Thymus (tissue), 14 donors: Measurements from ENCODE around the gene KIAA2012. TPM values are rescaled to one million over a fixed set of nuclear protein-coding genes. Genes with fewer than 3 reads are reported as not detected.

Source experiments
- DNase-seq, 9 donors: peaks; one replicate each; pipeline ENCODE4 v3.0.0-alpha.2; 2013; ENCODE audit warnings: low spot score in 9 of 9, low read depth in 6 of 9, missing footprints in 1 of 9
- H3K27ac ChIP-seq, 2 donors: one replicate each; pipeline ENCODE4 v1.5.1; 2013; ENCODE audit warnings: control low read depth in 1 of 2, low read depth in 1 of 2, low read length in 1 of 2, mild to moderate bottlenecking in 1 of 2, moderate library complexity in 1 of 2
- H3K27me3 ChIP-seq, 2 donors: one replicate each; pipeline ENCODE4 v1.5.1; 2013; ENCODE audit warnings: low read length in 1 of 2; ENCODE audit not compliant: control insufficient read depth in 2 of 2, insufficient read depth in 1 of 2
- H3K36me3 ChIP-seq, 2 donors: one replicate each; pipeline ENCODE4 v1.5.1; 2013; ENCODE audit warnings: low read length in 1 of 2, mild to moderate bottlenecking in 1 of 2, moderate library complexity in 1 of 2; ENCODE audit not compliant: control insufficient read depth in 2 of 2, insufficient read depth in 2 of 2
- H3K4me1 ChIP-seq, 2 donors: one replicate each; pipeline ENCODE4 v1.5.1; 2013; ENCODE audit warnings: low read length in 2 of 2; ENCODE audit not compliant: control insufficient read depth in 2 of 2, insufficient read depth in 2 of 2
- H3K4me3 ChIP-seq, 2 donors: one replicate each; pipeline ENCODE4 v1.5.1; 2013; ENCODE audit warnings: low read length in 2 of 2, control low read depth in 1 of 2, mild to moderate bottlenecking in 1 of 2
- H3K9me3 ChIP-seq, 2 donors: one replicate each; pipeline ENCODE4 v1.5.1; 2013; ENCODE audit warnings: low read length in 1 of 2, mild to moderate bottlenecking in 1 of 2; ENCODE audit not compliant: control insufficient read depth in 2 of 2, insufficient read depth in 1 of 2
- WGBS: extraction: QIAGEN DNeasy Blood & Tissue Kit; methylation state at CpG from one replicate; pipeline ENCODE4 v1.1.7; 2013; 5-methylcytosine and 5-hydroxymethylcytosine counted together
- long read RNA-seq, 10 donors: transcript quantifications; one replicate each; lab custom pipeline, GENCODE V29; 2026
- polyA plus RNA-seq: library from polyadenylated mRNA; stranded (reverse); fragments of 200-250 nt; gene quantifications from one replicate; pipeline ENCODE4 v1.2.3, GENCODE V29; 2013
- total RNA-seq: library from RNA; stranded (reverse); fragments of 120-200 nt; gene quantifications from one replicate; pipeline ENCODE4 v1.2.4, GENCODE V29; 2013
- donor health status: healthy.

The KIAA2012 gene
- 0.19 TPM for total RNA-seq
- polyA plus RNA-seq: 0.05 TPM
- long read RNA-seq, donor 1: 0 reads
- long read RNA-seq, donor 2, partial matches to known transcripts: 829 of 878 reads
- long read RNA-seq, donor 2, other reads (novel, unspliced or antisense): 49 of 878 reads
- long read RNA-seq, donor 3, partial matches to known transcripts: 33 of 278 reads
- long read RNA-seq, donor 3, other reads (novel, unspliced or antisense): 245 of 278 reads
- long read RNA-seq, donor 4, partial matches to known transcripts: 157 of 163 reads
- long read RNA-seq, donor 4, other reads (novel, unspliced or antisense): 6 of 163 reads
- long read RNA-seq, donor 5: 0 reads
- long read RNA-seq, donor 6: 0 reads
- long read RNA-seq, donor 7, partial matches to known transcripts: 377 of 411 reads
- long read RNA-seq, donor 7, other reads (novel, unspliced or antisense): 34 of 411 reads
- long read RNA-seq, donor 8: 0 reads
- long read RNA-seq, donor 9: 0 reads
- long read RNA-seq, donor 10, partial matches to known transcripts: 17 of 177 reads
- long read RNA-seq, donor 10, other reads (novel, unspliced or antisense): 160 of 177 reads

- no peak for DNase-seq
- no peak within 1 kb of the TSS for H3K4me3 ChIP-seq
- WGBS: 94% methylated on average over 11 of the region's 11 CpGs
- peaks cover 0 to 2% of the 10 kb centered on the region in 2 donors for H3K27me3 ChIP-seq
- H3K9me3 ChIP-seq: no peaks in the 10 kb centered on the region
- H3K36me3 ChIP-seq: no peaks in the 10 kb centered on the region
- H3K27ac ChIP-seq: no peak within 1 kb of the TSS
- no peaks in the 10 kb centered on the region for H3K4me1 ChIP-seq
Observed at GRCh38 chr2:202072737-202073401, at the start of gene KIAA2012. KIAA2012 (plus strand) TSS chr2:202073255; CDS start chr2:202073628, 373 bp downstream.

- Histone ChIP-seq H3K4me3 (no peak overlapping the region), H3K9me3 (no peaks in the 10 kb centered on the region), H3K36me3 (no peaks in the 10 kb centered on the region), H3K27ac (no peak overlapping the region), H3K27me3 (peaks cover 0 to 36% of the 10 kb centered on the region in 2 donors), H3K4me1 (no peaks in the 10 kb centered on the region)
- DNase-seq: no peak
- 96% methylated on average over 8 of the region's 8 CpGs for WGBS
Observed at GRCh38 chr2:202023904-202024266, 49.2 kb upstream of the KIAA2012 start.

- DNase-seq: no peak
- no peaks in the 10 kb centered on the region for H3K36me3 ChIP-seq
- H3K9me3 ChIP-seq: no peaks in the 10 kb centered on the region
- H3K27me3 ChIP-seq: peaks cover under 1 to 45% of the 10 kb centered on the region in 2 donors
- WGBS: 95% methylated on average over 9 of the region's 9 CpGs
- H3K4me3 ChIP-seq: no peak overlapping the region
- no peak overlapping the region for H3K27ac ChIP-seq
- no peaks in the 10 kb centered on the region for H3K4me1 ChIP-seq
Observed at GRCh38 chr2:202024871-202025270, 48.2 kb upstream of the KIAA2012 start.

GRCh38 chr2:202025816-202026215 is 47.2 kb upstream of the KIAA2012 start:
- H3K36me3 ChIP-seq: no peaks in the 10 kb centered on the region
- peaks cover 10 to 51% of the 10 kb centered on the region in 2 donors for H3K27me3 ChIP-seq
- 91% methylated on average over 5 of the region's 5 CpGs for WGBS
- DNase-seq: no peak
- no peaks in the 10 kb centered on the region for H3K4me1 ChIP-seq
- no peak overlapping the region for H3K27ac ChIP-seq
- H3K4me3 ChIP-seq: no peak overlapping the region
- no peaks in the 10 kb centered on the region for H3K9me3 ChIP-seq

GRCh38 chr2:202026507-202026906 is 46.5 kb upstream of the KIAA2012 start:
- no peaks in the 10 kb centered on the region for H3K4me1 ChIP-seq
- H3K4me3 ChIP-seq: no peak overlapping the region
- no peaks in the 10 kb centered on the region for H3K36me3 ChIP-seq
- DNase-seq: no peak
- no peaks in the 10 kb centered on the region for H3K9me3 ChIP-seq
- no peak overlapping the region for H3K27ac ChIP-seq
- WGBS: 95% methylated on average over 5 of the region's 5 CpGs
- peaks cover 16 to 58% of the 10 kb centered on the region in 2 donors for H3K27me3 ChIP-seq

- Histone ChIP-seq H3K27me3 (peaks cover 40 to 84% of the 10 kb centered on the region in 2 donors), H3K27ac (no peak overlapping the region), H3K4me3 (no peak overlapping the region), H3K9me3 (peaks cover 2 to 5% of the 10 kb centered on the region in 2 donors), H3K36me3 (no peaks in the 10 kb centered on the region), H3K4me1 (peaks cover 7 to 25% of the 10 kb centered on the region in 2 donors)
- WGBS: 96% methylated on average over 4 of the region's 4 CpGs
- no peak for DNase-seq
Observed at GRCh38 chr2:202030691-202031090, 42.4 kb upstream of the KIAA2012 start.

GRCh38 chr2:202031246-202031951 is 41.7 kb upstream of the KIAA2012 start:
- H3K4me1 ChIP-seq: peaks cover 7 to 30% of the 10 kb centered on the region in 2 donors
- no peak overlapping the region for H3K27ac ChIP-seq
- peaks cover 46 to 84% of the 10 kb centered on the region in 2 donors for H3K27me3 ChIP-seq
- no peak for DNase-seq
- H3K4me3 ChIP-seq: no peak overlapping the region
- peaks cover 3 to 10% of the 10 kb centered on the region in 2 donors for H3K9me3 ChIP-seq
- no peaks in the 10 kb centered on the region for H3K36me3 ChIP-seq
- 71% methylated on average over 4 of the region's 4 CpGs for WGBS

GRCh38 chr2:202032846-202033316 is 40.2 kb upstream of the KIAA2012 start:
- Histone ChIP-seq H3K4me1 (peaks cover 7 to 30% of the 10 kb centered on the region in 2 donors), H3K27me3 (peaks cover 54 to 90% of the 10 kb centered on the region in 2 donors), H3K9me3 (peaks cover 3 to 10% of the 10 kb centered on the region in 2 donors), H3K4me3 (peak overlapping the region; percentile 61 to 83), H3K27ac (peak overlapping the region; percentile 53 to 81), H3K36me3 (no peaks in the 10 kb centered on the region)
- peak in 2 of 9 donors; percentile 35 to 36 for DNase-seq
- WGBS: under 1% methylated on average over 42 of the region's 42 CpGs
